ENCODE measurements around the gene GNAQ. TPM values are rescaled to one million over a fixed set of nuclear protein-coding genes. Genes with fewer than 3 reads are reported as not detected.
"Not testable (repeated sequence)": the region's sequence is repeated elsewhere in the genome, so short reads cannot be mapped to it uniquely, and the experiment has no call there.

GNAQ gene
- polyA plus RNA-seq, 3 donors, result 8.3 to 51.0 (median 9.6) TPM

- Histone ChIP-seq H4K20me1 (ENCODE audit: insufficient read depth, low read length) (peaks cover 31% of the 10 kb centered on the region), H3K79me2 (ENCODE audit: insufficient read depth, low read length) (peaks cover 3% of the 10 kb centered on the region), H3K4me2 (replicated peaks; ENCODE audit: extremely low read depth, low read length, poor library complexity, severe bottlenecking) (no peak overlapping the region), H2AFZ (ENCODE audit: insufficient read depth, low read depth, low read length, poor library complexity, severe bottlenecking) (no peak overlapping the region), H3K9ac (ENCODE audit: insufficient read depth, low read length, poor library complexity, severe bottlenecking) (no peak overlapping the region), H3K4me3 (replicated peaks in 1 of 3; ENCODE audit: low read depth in 2 of 3, low read length in 3 of 3) (no peak overlapping the region), H3K36me3 (replicated peaks in 1 of 2; ENCODE audit: control insufficient read depth in 1 of 2, insufficient read depth in 2 of 2, low read length in 2 of 2) (peaks cover 60 to 82% of the 10 kb centered on the region in 2 donors), H3K27ac (ENCODE audit: low read depth in 1 of 2, low read length in 2 of 2) (peak overlapping the region in 1 of 2 donors; percentile 32), H3K9me3 (replicated peaks in 1 of 2; ENCODE audit: control insufficient read depth in 1 of 2, insufficient read depth in 1 of 2, low read length in 2 of 2) (no peaks in the 10 kb centered on the region), H3K4me1 (ENCODE audit: control insufficient read depth in 1 of 2, insufficient read depth in 2 of 2, low read length in 2 of 2) (no peaks in the 10 kb centered on the region), H3K27me3 (ENCODE audit: control insufficient read depth in 2 of 2, insufficient read depth in 2 of 2, low read length in 2 of 2) (no peaks in the 10 kb centered on the region)
- no peak for DNase-seq
- no peaks in the 10 kb centered on the region for H3K4me1 Mint-ChIP-seq
- H3K27ac Mint-ChIP-seq, result peak overlapping the region in 1 of 7 donors; percentile 25
- no CpG with 5 or more reads among the region's 6 CpGs for WGBS (ENCODE audit: insufficient coverage)
- H3K9me3 Mint-ChIP-seq, result no peaks in the 10 kb centered on the region
- no peaks in the 10 kb centered on the region for H3K27me3 Mint-ChIP-seq (ENCODE audit: low read depth in 3 of 3)
- peaks cover 64 to 84% of the 10 kb centered on the region in 2 donors for H3K36me3 Mint-ChIP-seq
- intact Hi-C loops (cut with micrococcal nuclease), result no loop called here
- TF ChIP-seq CTCF (IDR thresholded peaks at IDR 0.05), result no peak
- H3K4me3 Mint-ChIP-seq, result no peak overlapping the region
Observed at GRCh38 chr9:77725820-77726219, 305.8 kb downstream of the GNAQ start.

DNA sequence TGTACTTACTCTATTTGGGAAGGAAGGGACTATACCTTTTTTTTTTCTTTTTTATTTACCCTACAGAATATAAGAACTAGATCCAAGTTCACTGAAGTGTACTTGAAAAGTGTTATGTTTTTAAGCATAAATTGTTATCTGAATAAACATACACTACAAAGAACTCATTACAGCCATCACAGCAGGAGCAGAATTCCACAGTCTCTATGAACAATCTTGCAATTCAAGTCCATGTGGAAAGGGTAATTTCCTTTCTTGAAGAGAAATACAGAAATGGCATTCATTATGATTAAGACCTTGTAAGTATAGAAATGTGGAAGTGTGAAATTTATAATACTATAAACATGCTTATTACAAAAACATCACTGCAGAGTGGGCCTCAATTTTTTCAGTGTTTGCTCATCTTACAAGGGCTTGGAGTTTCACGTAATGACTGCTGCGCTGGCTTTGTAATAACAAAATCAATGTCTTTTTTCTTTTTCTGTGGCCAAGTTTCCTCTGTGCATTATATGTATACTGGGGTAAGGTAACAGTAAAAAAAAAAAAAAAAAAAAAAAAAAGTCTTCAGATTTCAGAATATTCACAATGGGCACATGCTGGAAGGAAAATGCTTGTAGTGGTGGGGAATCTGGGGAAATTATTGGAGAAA is 306.4 kb downstream of the GNAQ start:
- no peaks in the 10 kb centered on the region for H3K4me1 Mint-ChIP-seq
- H3K9me3 ChIP-seq (replicated peaks in 1 of 2; ENCODE audit: control insufficient read depth in 1 of 2, insufficient read depth in 1 of 2, low read length in 2 of 2), result no peaks in the 10 kb centered on the region
- H4K20me1 ChIP-seq (ENCODE audit: insufficient read depth, low read length), result peaks cover 29% of the 10 kb centered on the region
- no peaks in the 10 kb centered on the region for H3K4me1 ChIP-seq (ENCODE audit: control insufficient read depth in 1 of 2, insufficient read depth in 2 of 2, low read length in 2 of 2)
- H3K4me3 Mint-ChIP-seq, result no peak overlapping the region
- H3K36me3 Mint-ChIP-seq, result peaks cover 68 to 88% of the 10 kb centered on the region in 2 donors
- H3K9ac ChIP-seq (ENCODE audit: insufficient read depth, low read length, poor library complexity, severe bottlenecking), result no peak overlapping the region
- H2AFZ ChIP-seq (ENCODE audit: insufficient read depth, low read depth, low read length, poor library complexity, severe bottlenecking), result no peak overlapping the region
- no peaks in the 10 kb centered on the region for H3K79me2 ChIP-seq (ENCODE audit: insufficient read depth, low read length)
- no CpG with 5 or more reads among the region's 2 CpGs for WGBS (ENCODE audit: insufficient coverage)
- TF ChIP-seq CTCF (IDR thresholded peaks at IDR 0.05), result no peak
- peaks cover 63 to 83% of the 10 kb centered on the region in 2 donors for H3K36me3 ChIP-seq (replicated peaks in 1 of 2; ENCODE audit: control insufficient read depth in 1 of 2, insufficient read depth in 2 of 2, low read length in 2 of 2)
- H3K4me3 ChIP-seq (replicated peaks in 1 of 3; ENCODE audit: low read depth in 2 of 3, low read length in 3 of 3), result no peak overlapping the region
- no peaks in the 10 kb centered on the region for H3K9me3 Mint-ChIP-seq
- no peak for DNase-seq
- H3K27ac ChIP-seq (ENCODE audit: low read depth in 1 of 2, low read length in 2 of 2), result no peak overlapping the region
- H3K27me3 ChIP-seq (ENCODE audit: control insufficient read depth in 2 of 2, insufficient read depth in 2 of 2, low read length in 2 of 2), result no peaks in the 10 kb centered on the region
- H3K4me2 ChIP-seq (replicated peaks; ENCODE audit: extremely low read depth, low read length, poor library complexity, severe bottlenecking), result no peak overlapping the region
- H3K27me3 Mint-ChIP-seq (ENCODE audit: low read depth in 3 of 3), result no peaks in the 10 kb centered on the region
- H3K27ac Mint-ChIP-seq, result no peak overlapping the region
- intact Hi-C loops (cut with micrococcal nuclease), result no loop called here

GRCh38 chr9:77721156-77721555 is 310.5 kb downstream of the GNAQ start:
- H2AFZ ChIP-seq (ENCODE audit: insufficient read depth, low read depth, low read length, poor library complexity, severe bottlenecking); H3K9ac ChIP-seq (ENCODE audit: insufficient read depth, low read length, poor library complexity, severe bottlenecking); H3K9me3 ChIP-seq (replicated peaks in 1 of 2; ENCODE audit: control insufficient read depth in 1 of 2, insufficient read depth in 1 of 2, low read length in 2 of 2); H3K27ac ChIP-seq (ENCODE audit: low read depth in 1 of 2, low read length in 2 of 2); H3K4me2 ChIP-seq (replicated peaks; ENCODE audit: extremely low read depth, low read length, poor library complexity, severe bottlenecking); H3K4me1 Mint-ChIP-seq; H3K27me3 Mint-ChIP-seq (ENCODE audit: low read depth in 3 of 3); H3K79me2 ChIP-seq (ENCODE audit: insufficient read depth, low read length); H3K4me1 ChIP-seq (ENCODE audit: control insufficient read depth in 1 of 2, insufficient read depth in 2 of 2, low read length in 2 of 2); H3K27ac Mint-ChIP-seq; H3K4me3 Mint-ChIP-seq; DNase-seq; H3K9me3 Mint-ChIP-seq; intact Hi-C loops (cut with micrococcal nuclease); H3K4me3 ChIP-seq (replicated peaks in 1 of 3; ENCODE audit: low read depth in 2 of 3, low read length in 3 of 3); H3K27me3 ChIP-seq (ENCODE audit: control insufficient read depth in 2 of 2, insufficient read depth in 2 of 2, low read length in 2 of 2): not testable (repeated sequence)
- Histone ChIP-seq H3K36me3 (replicated peaks in 1 of 2; ENCODE audit: control insufficient read depth in 1 of 2, insufficient read depth in 2 of 2, low read length in 2 of 2) (peaks cover 33 to 64% of the 10 kb centered on the region in 2 donors), H4K20me1 (ENCODE audit: insufficient read depth, low read length) (peaks cover 17% of the 10 kb centered on the region)
- peaks cover 54 to 84% of the 10 kb centered on the region in 2 donors for H3K36me3 Mint-ChIP-seq
- WGBS (ENCODE audit: insufficient coverage), result 98% methylated on average over 9 of the region's 11 CpGs

Data from CD14-positive monocyte (primary cell).